Esophagus (tissue), 2 donors: ENCODE measurements around the gene PYY. TPM values are rescaled to one million over a fixed set of nuclear protein-coding genes. Genes with fewer than 3 reads are reported as not detected.
"Not testable (repeated sequence)": the region's sequence is repeated elsewhere in the genome, so short reads cannot be mapped to it uniquely, and the experiment has no call there.

ENCODE experiments used
- H3K27ac ChIP-seq, 2 donors: one replicate each; pipeline ENCODE4 v1.5.1; 2013; ENCODE audit warnings: low read depth in 2 of 2, mild to moderate bottlenecking in 2 of 2, inconsistent platforms in 1 of 2, low read length in 1 of 2, moderate library complexity in 1 of 2
- H3K27me3 ChIP-seq, 2 donors: one replicate each; pipeline ENCODE4 v1.6.1; 2013; ENCODE audit warnings: low read length in 2 of 2, control low read depth in 1 of 2, mild to moderate bottlenecking in 1 of 2; ENCODE audit not compliant: insufficient read depth in 2 of 2, control insufficient read depth in 1 of 2
- H3K36me3 ChIP-seq, 2 donors: one replicate each; pipeline ENCODE4 v1.6.1; 2013; ENCODE audit warnings: low read length in 1 of 2; ENCODE audit not compliant: control insufficient read depth in 2 of 2, insufficient read depth in 2 of 2
- H3K4me1 ChIP-seq, 2 donors: one replicate each; pipeline ENCODE4 v1.6.1; 2013; ENCODE audit warnings: low read length in 1 of 2; ENCODE audit not compliant: control insufficient read depth in 2 of 2, insufficient read depth in 2 of 2
- H3K4me3 ChIP-seq, 2 donors: one replicate each; pipeline ENCODE4 v1.5.1; 2013; ENCODE audit warnings: low read length in 2 of 2, mild to moderate bottlenecking in 2 of 2, low read depth in 1 of 2, moderate library complexity in 1 of 2
- H3K9me3 ChIP-seq, 2 donors: one replicate each; pipeline ENCODE4 v1.6.1; 2013; ENCODE audit warnings: mild to moderate bottlenecking in 2 of 2, low read depth in 1 of 2, low read length in 1 of 2, moderate library complexity in 1 of 2; ENCODE audit not compliant: control insufficient read depth in 2 of 2, insufficient read depth in 1 of 2
- WGBS, 2 donors: extraction: QIAGEN DNeasy Blood & Tissue Kit; methylation state at CpG; one replicate each; pipeline ENCODE4 v1.1.7; 2013; 5-methylcytosine and 5-hydroxymethylcytosine counted together
- polyA plus RNA-seq, 2 donors: library from polyadenylated mRNA; stranded (reverse); fragments of 200-250 nt; gene quantifications; one replicate each; pipeline ENCODE4 v1.2.3, GENCODE V29; 2013
- donor health status: healthy with polysubstance abuse.
- donor health status: Bipolar disorder and iron deficiency.

Gene PYY
- polyA plus RNA-seq, 2 donors = not detected

DNA sequence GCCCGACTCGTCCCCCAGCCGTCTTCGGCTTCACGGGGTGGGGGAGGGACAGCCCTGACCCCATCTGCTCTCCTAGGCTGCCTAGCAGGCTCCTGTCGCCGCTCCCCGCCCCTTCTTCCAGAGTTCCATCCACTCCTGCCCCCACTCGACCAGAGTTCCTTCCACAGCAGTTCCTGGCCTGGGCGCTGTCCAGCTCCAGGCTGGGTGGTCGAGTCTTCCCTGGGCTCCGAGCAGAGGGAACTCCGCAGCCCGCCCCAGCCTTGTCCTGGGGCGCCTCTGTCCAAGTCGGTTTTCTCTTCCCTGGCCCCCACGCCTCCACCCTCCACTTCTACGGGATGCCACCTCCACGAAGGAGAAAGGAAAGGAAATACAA is 1.4 kb downstream of the PYY start:
- H3K27ac ChIP-seq = no peak overlapping the region
- H3K4me1 ChIP-seq = peaks cover 0 to 8% of the 10 kb centered on the region in 2 donors
- 20% methylated on average over 19 of the region's 19 CpGs for WGBS, 2 donors
- peak overlapping the region in 1 of 2 donors; percentile 12 for H3K4me3 ChIP-seq
- H3K9me3 ChIP-seq = no peaks in the 10 kb centered on the region
- H3K27me3 ChIP-seq = peaks cover 5 to 8% of the 10 kb centered on the region in 2 donors
- no peaks in the 10 kb centered on the region for H3K36me3 ChIP-seq

DNA sequence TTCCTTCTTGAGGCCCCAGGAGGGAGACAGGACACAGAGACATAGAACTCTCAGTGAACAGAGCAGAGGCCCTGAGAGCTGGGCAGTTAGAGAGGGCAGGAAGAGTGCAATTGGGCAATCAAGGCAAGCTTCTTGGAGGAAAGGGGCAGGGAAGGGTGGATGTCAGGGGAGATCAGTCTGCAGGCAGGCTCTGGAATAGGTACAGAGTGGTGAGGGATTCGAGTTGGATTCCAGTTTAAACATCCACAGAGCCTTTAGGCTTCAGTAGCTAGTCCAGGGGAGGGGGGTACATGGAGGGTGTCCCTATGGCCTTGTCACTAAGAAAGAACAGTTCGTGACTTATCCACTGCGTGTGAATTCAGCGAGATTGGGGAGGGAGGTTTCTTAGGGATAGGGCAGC is 2.0 kb downstream of the PYY start:
- no peak overlapping the region for H3K4me3 ChIP-seq
- 66 to 73% methylated on average over 4 of the region's 4 CpGs for WGBS, 2 donors
- no peaks in the 10 kb centered on the region for H3K36me3 ChIP-seq
- H3K27ac ChIP-seq = no peak overlapping the region
- peaks cover 0 to 8% of the 10 kb centered on the region in 2 donors for H3K4me1 ChIP-seq
- no peaks in the 10 kb centered on the region for H3K9me3 ChIP-seq
- peaks cover 5 to 8% of the 10 kb centered on the region in 2 donors for H3K27me3 ChIP-seq

DNA sequence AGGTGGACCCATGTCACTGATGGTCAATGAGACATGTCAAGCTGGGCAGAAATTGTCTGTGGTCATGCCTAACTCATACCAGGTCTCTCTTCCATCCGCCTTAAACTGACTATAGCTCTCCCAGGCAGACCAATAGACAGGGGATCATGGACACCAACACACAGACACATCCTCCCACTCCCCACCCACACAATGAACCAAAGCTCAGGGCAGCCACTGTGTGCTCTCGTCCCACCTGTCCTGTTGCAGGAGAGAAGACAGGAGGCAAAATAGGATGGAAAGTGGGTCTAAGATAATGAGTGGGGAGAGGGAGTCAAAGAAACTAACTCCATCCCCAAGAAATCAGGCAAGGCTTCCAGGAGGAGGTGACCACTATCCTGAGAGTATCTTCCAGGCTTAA is 3.2 kb downstream of the PYY start:
- H3K4me1 ChIP-seq = peaks cover 0 to 8% of the 10 kb centered on the region in 2 donors
- H3K27ac ChIP-seq = no peak overlapping the region
- H3K9me3 ChIP-seq = no peaks in the 10 kb centered on the region
- H3K27me3 ChIP-seq = peaks cover 5 to 8% of the 10 kb centered on the region in 2 donors
- H3K4me3 ChIP-seq = no peak overlapping the region
- 76 to 83% methylated on average over 2 of the region's 2 CpGs for WGBS, 2 donors
- no peaks in the 10 kb centered on the region for H3K36me3 ChIP-seq

DNA sequence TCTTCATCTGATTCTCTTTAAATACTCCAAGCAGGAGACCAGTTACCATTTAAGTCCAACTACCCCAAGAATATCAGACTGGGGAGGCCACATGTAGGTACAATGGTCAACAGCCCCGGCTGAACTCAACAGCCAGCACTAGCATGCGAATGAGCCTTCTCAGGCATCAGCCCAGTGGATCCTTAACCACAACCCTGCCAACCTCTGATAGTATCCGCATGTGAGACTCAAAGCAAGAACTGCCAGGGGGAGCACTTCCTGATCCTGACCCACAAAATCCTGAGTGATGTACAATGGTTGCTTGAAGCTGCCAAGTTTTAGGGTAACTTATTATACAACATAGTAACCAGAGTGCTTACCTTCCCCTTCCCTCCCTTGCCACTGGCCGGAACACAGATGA is 4.0 kb downstream of the PYY start:
- Histone ChIP-seq H3K9me3 (no peaks in the 10 kb centered on the region), H3K36me3 (no peaks in the 10 kb centered on the region), H3K4me3 (no peak overlapping the region), H3K4me1 (peaks cover 0 to 8% of the 10 kb centered on the region in 2 donors), H3K27ac (no peak overlapping the region), H3K27me3 (peaks cover 5 to 8% of the 10 kb centered on the region in 2 donors)
- WGBS, 2 donors = 53 to 56% methylated on average over 4 of the region's 4 CpGs

DNA sequence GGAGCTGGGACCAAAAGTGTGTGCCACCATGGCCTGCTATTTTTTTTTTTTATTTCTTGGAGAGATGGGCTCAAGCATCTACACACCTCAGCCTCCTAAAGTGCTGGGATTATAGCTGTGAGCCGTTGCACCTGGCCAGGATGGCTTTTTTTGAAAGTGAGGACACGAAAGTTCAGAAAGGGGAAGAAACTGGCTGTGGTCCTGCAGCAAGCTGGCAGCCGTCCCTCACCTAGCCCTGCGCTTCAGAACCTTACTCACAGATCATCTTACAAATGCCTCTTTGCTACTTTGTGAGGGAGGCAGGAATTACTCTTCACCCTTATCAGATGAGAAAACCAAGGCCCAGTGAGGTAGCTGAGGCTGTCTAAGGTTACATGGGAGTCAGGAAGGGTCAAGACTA is 7.0 kb downstream of the PYY start:
- H3K27me3 ChIP-seq = no peaks in the 10 kb centered on the region
- 60% methylated on average over 4 of the region's 4 CpGs for WGBS, 2 donors
- no peak overlapping the region for H3K27ac ChIP-seq
- H3K9me3 ChIP-seq = no peaks in the 10 kb centered on the region
- H3K4me3 ChIP-seq = no peak overlapping the region
- H3K36me3 ChIP-seq = no peaks in the 10 kb centered on the region
- H3K4me1 ChIP-seq = no peaks in the 10 kb centered on the region

DNA sequence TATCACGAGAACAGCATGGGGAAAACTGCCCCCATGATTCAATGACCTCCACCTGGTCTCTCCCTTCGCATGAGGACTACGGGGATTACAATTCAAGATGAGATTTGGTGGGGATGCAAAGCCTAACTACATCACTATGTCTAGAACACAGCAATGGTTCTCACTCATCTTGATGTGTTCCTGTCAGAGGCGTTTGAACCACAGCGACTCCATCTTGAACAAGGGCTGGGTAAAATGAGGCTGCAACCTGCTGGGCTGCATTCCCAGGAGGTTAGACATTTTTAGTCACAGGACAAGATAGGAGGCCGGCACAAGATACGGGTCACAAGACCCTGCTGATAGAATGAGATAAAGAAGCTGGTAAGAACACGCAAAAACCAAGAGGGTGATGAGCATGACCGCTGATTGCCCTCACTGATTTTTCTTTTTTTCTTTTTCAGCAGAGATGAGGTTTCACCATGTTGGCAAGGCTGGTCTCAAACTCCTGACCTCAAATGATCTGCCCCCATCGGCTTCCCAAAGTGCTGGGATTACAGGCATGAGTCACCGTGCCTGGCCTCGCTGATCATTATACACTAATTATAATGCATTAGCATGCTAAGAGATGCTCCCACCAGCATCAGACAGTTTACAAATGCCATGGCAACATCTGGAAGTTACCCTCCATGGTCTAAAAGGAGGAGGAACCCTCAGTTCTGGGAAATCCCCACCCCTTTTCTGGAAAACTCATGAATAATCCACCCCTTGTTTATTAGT is 8.5 kb downstream of the PYY start:
- Histone ChIP-seq H3K27me3 (no peaks in the 10 kb centered on the region), H3K4me1 (no peaks in the 10 kb centered on the region), H3K27ac (no peak overlapping the region), H3K4me3 (no peak overlapping the region), H3K36me3 (no peaks in the 10 kb centered on the region), H3K9me3 (no peaks in the 10 kb centered on the region)
- WGBS, 2 donors = 71 to 78% methylated on average over 12 of the region's 12 CpGs

DNA sequence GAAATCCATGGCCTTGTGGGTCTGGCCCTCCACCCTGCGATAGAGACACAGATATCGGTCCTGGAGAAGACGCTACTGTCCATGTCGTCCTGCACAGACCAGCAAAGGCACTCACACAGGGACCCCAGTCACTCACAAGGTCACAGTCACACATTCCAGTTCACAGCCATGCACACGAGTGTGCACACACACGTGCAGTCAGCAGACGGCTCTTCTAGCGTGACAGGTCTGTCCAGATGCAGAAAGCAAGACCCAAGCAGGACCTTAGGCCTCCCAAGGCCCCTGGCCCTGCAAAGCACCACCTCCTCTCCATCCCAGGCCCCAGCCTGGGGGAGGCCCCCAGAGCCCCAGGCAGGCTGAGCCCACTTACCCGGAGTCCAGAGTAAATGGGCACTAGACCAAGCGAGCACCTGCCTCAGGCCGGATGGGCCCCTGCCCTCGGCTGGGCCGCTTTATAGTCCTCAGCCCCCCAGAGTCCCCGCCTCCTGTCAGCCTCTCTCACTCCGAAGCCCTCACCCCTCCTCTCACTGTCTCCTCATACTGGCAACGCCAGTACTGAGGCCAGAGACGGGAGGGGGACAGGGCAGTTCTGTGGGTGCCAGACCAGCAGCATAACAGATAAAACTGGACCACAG is 11.6 kb downstream of the PYY start, which contains the start of gene PPY:
PPY (minus strand) TSS at position 426 of the 635 bp plus-strand sequence. CDS start 822 bp downstream, outside the sequence.
- Histone ChIP-seq H3K36me3 (no peaks in the 10 kb centered on the region), H3K27me3 (peaks cover 0 to 3% of the 10 kb centered on the region in 2 donors), H3K4me3 (no peak within 1 kb of the TSS), H3K4me1 (peaks cover 4% of the 10 kb centered on the region in 2 donors), H3K27ac (no peak within 1 kb of the TSS), H3K9me3 (no peaks in the 10 kb centered on the region)
- WGBS, 2 donors = 89 to 93% methylated on average over 17 of the region's 17 CpGs

DNA sequence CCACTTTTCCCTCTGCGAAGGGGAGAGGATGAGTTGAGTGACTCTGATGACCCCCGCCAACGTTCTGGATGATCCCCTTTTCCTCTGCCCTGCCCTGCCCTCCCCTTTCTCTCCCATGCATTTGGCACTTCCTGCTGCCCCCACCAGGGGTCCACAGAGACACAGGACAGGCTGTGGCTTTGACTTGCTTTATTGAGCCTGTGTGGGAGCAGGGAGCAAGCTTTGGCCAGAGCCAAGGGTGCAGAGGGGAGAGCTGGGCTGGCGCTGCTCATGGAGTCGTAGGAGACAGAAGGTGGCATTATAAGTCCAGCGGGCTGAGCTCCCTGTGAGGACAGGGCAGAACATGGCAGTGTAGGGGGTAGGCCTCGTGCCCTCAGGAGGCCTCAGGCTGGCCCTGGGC is 13.1 kb downstream of the PYY start:
- 69 to 77% methylated on average over 7 of the region's 7 CpGs for WGBS, 2 donors
- H3K27ac ChIP-seq = no peak overlapping the region
- peaks cover 0 to 3% of the 10 kb centered on the region in 2 donors for H3K27me3 ChIP-seq
- no peaks in the 10 kb centered on the region for H3K36me3 ChIP-seq
- H3K9me3 ChIP-seq = no peaks in the 10 kb centered on the region
- peaks cover 4% of the 10 kb centered on the region in 2 donors for H3K4me1 ChIP-seq
- H3K4me3 ChIP-seq = no peak overlapping the region

DNA sequence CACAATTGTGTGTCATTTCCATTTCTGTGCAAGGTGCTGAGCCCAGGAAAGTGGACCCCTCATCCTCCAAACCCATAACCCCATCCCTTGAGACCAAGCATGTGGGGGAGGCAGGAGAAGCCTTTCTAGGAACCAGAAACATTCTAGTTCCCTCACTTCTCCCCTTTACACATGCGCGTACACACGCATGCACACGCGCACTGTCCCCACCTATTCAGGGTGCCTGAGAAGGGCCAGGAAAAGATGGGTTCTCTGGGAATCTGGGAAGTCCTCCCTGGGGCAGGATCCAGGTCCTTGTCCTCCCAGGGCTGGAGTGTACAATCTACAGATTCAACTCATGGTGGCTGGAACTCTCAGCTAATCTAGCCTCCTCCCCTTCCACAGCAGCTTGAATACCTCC is 13.9 kb downstream of the PYY start:
- Histone ChIP-seq H3K4me1 (peaks cover 4% of the 10 kb centered on the region in 2 donors), H3K27me3 (peaks cover 0 to 3% of the 10 kb centered on the region in 2 donors), H3K36me3 (no peaks in the 10 kb centered on the region), H3K9me3 (no peaks in the 10 kb centered on the region), H3K4me3 (no peak overlapping the region), H3K27ac (no peak overlapping the region)
- WGBS, 2 donors = 95% methylated on average over 5 of the region's 5 CpGs

DNA sequence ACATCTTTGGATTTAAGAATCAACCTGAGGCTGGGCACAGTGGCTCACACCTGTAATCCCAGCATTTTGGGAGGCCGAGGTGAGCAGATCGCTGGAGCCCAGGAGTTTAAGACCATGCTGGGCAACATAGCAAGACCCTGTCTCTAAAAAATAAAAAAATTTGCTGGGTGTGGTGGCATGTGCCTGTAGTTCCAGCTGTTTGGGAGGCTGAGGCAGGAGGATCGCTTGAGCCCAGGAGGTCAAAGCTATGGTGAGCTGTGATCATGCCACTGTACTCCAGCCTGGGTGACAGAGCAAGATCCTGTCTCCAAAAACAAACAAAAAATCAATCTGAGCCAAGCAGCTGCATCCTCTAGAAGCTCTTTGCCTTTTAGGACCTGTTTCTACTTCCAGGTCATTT is 14.3 kb downstream of the PYY start:
- H3K27me3 ChIP-seq, H3K4me3 ChIP-seq, H3K36me3 ChIP-seq, H3K9me3 ChIP-seq, H3K4me1 ChIP-seq, H3K27ac ChIP-seq: not testable (repeated sequence)
- WGBS, 2 donors = 94 to 97% methylated on average over 3 of the region's 3 CpGs
